Left ventricle myocardium inferior (tissue), 1 donor: ENCODE data around the gene SEMA3D. TPM values are rescaled to one million over a fixed set of nuclear protein-coding genes. Genes with fewer than 3 reads are reported as not detected.
A peak's percentile ranks its signal among the peaks of the same experiment; 100 is the strongest.

ENCODE experiments used
- DNase-seq: peaks from one replicate; pipeline ENCODE4 v3.0.0-alpha.2; 2020
- H3K27ac ChIP-seq: fragments of 200-600 bp; replicated peaks from 2 replicates; pipeline ENCODE4 v1.8.0; 2021
- H3K27me3 ChIP-seq: fragments of 200-600 bp; 2 replicates; pipeline ENCODE4 v1.8.0; 2021; ENCODE audit warnings: low read depth
- H3K36me3 ChIP-seq: fragments of 200-600 bp; 2 replicates; pipeline ENCODE4 v1.8.0; 2021
- H3K4me1 ChIP-seq: fragments of 200-600 bp; 2 replicates; pipeline ENCODE4 v1.8.0; 2021
- H3K4me3 ChIP-seq: fragments of 200-600 bp; 2 replicates; pipeline ENCODE4 v1.8.0; 2021; ENCODE audit warnings: mild to moderate bottlenecking, moderate library complexity
- H3K9me3 ChIP-seq: fragments of 200-600 bp; replicated peaks from 2 replicates; pipeline ENCODE4 v1.8.0; 2021
- intact Hi-C: fragments of 100-400 bp; cut with micrococcal nuclease; formaldehyde crosslinking; loops from one replicate; pipeline ENCODE4 v1.11.0; 2022
- total RNA-seq: library from RNA; stranded (reverse); fragmentation: NEBNext Ultra II Directional; extraction: Animal tissue kit (Norgen Biotek cat#: 25700); gene quantifications from one replicate; pipeline ENCODE4 v1.2.1, GENCODE V29; 2021
- TF ChIP-seq, protein P1 (sequence below): fragments of 200-600 bp; IDR thresholded peaks from 2 replicates; pipeline ENCODE4 v1.8.0; 2021; ENCODE audit warnings: antibody characterized with exemption, mild to moderate bottlenecking, borderline replicate concordance
- donor health status: DM: no; HTN: yes; CAD: no; lungs with severe emphysema.

SEMA3D gene
- total RNA-seq, 1 donor from 2014 or later, result 1.8 TPM

DNA sequence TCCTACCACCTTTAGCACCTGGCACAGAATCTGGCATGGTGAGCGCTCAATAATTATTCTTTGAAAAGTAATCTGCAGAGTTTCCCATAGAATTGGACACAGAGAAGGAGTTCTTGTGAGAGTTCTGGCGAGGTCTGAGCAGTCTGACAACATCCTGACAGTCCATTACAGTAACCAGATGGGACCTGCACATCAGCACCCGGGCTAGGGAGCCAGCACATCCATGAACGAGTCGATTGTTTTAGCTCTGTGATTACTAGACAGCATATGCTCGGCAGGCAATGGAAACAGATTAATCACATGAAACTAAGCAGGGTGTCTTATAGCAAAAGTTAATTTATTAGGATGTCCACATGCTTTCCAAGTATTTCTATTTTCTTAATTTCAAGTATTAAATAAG is 96.7 kb downstream of the SEMA3D start:
- H3K4me3 ChIP-seq, result no peak overlapping the region
- no peaks in the 10 kb centered on the region for H3K27me3 ChIP-seq
- DNase-seq, result peak; percentile 19
- intact Hi-C loops, result no loop called here
- no peaks in the 10 kb centered on the region for H3K36me3 ChIP-seq
- H3K27ac ChIP-seq, result no peak overlapping the region
- H3K9me3 ChIP-seq, result no peaks in the 10 kb centered on the region
- H3K4me1 ChIP-seq, result peaks cover 10% of the 10 kb centered on the region
- TF ChIP-seq, protein P1, sequence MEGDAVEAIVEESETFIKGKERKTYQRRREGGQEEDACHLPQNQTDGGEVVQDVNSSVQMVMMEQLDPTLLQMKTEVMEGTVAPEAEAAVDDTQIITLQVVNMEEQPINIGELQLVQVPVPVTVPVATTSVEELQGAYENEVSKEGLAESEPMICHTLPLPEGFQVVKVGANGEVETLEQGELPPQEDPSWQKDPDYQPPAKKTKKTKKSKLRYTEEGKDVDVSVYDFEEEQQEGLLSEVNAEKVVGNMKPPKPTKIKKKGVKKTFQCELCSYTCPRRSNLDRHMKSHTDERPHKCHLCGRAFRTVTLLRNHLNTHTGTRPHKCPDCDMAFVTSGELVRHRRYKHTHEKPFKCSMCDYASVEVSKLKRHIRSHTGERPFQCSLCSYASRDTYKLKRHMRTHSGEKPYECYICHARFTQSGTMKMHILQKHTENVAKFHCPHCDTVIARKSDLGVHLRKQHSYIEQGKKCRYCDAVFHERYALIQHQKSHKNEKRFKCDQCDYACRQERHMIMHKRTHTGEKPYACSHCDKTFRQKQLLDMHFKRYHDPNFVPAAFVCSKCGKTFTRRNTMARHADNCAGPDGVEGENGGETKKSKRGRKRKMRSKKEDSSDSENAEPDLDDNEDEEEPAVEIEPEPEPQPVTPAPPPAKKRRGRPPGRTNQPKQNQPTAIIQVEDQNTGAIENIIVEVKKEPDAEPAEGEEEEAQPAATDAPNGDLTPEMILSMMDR, result no peak

DNA sequence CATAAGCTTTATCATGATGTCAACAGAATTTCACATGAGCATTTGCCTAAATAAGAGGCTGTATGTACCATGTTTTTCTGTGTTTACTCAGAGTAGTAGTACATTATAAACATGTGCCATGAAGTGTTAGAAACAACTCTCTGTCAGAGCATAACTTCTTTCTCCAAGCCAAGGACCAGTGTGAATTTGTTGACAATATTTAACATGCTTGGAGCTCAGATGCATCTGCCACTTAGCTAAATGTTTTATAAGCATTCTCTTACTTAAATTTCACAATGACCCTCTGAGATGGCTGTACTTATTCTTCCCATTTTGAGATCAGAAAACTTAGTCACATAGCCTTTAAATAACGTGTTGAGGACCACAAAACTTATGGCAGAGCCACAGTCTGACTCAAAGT is 105.0 kb downstream of the SEMA3D start:
- DNase-seq, result no peak
- intact Hi-C loops, result no loop called here
- H3K27me3 ChIP-seq, result no peaks in the 10 kb centered on the region
- TF ChIP-seq, protein P1, result no peak
- H3K4me3 ChIP-seq, result no peak overlapping the region
- no peaks in the 10 kb centered on the region for H3K9me3 ChIP-seq
- no peaks in the 10 kb centered on the region for H3K36me3 ChIP-seq
- no peaks in the 10 kb centered on the region for H3K4me1 ChIP-seq
- no peak overlapping the region for H3K27ac ChIP-seq

DNA sequence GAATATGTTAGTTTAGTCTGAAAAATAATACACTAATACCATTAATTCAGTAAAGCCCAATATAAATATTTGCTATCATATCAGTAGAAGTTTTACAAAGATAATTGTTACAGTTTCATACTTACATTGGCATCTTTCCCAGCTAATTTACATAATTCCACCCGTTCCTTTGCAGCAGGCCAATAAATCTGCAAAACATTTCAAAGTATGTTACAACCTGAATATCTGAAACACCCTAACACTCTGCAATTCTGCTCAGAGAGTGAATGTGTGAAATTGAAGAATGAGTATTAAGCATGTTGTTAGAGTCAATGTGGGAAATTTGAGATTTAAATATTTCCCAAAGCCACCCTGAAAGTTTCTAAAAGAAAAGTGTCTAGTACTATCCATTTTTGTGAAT is 105.5 kb downstream of the SEMA3D start:
- Histone ChIP-seq H3K27me3 (no peaks in the 10 kb centered on the region), H3K4me1 (no peaks in the 10 kb centered on the region), H3K36me3 (no peaks in the 10 kb centered on the region), H3K9me3 (no peaks in the 10 kb centered on the region), H3K27ac (no peak overlapping the region), H3K4me3 (no peak overlapping the region)
- intact Hi-C loops, result no loop called here
- no peak for DNase-seq
- TF ChIP-seq, protein P1, result no peak

DNA sequence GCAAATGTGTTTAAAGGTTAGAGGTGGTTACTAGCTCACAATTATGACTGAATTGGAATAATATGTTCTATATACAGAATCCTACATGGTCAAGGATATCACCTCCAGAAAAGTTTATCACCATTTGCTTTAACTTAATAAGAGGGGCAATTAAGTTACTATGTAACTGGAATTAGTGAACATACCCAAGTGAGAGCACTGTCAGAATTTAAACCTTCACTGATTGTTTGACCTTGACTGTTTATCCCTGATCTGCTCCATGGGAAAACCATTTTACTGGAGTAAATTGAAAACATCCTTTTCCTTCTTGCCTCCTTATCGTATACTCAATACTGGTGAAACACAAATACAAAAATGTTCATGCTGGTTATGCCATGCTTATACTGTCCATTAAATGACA is 107.4 kb downstream of the SEMA3D start:
- H3K4me3 ChIP-seq, result no peak overlapping the region
- no peak overlapping the region for H3K27ac ChIP-seq
- intact Hi-C loops, result no loop called here
- H3K4me1 ChIP-seq, result no peaks in the 10 kb centered on the region
- no peaks in the 10 kb centered on the region for H3K36me3 ChIP-seq
- no peaks in the 10 kb centered on the region for H3K9me3 ChIP-seq
- no peaks in the 10 kb centered on the region for H3K27me3 ChIP-seq
- TF ChIP-seq, protein P1, result no peak
- DNase-seq, result no peak

DNA sequence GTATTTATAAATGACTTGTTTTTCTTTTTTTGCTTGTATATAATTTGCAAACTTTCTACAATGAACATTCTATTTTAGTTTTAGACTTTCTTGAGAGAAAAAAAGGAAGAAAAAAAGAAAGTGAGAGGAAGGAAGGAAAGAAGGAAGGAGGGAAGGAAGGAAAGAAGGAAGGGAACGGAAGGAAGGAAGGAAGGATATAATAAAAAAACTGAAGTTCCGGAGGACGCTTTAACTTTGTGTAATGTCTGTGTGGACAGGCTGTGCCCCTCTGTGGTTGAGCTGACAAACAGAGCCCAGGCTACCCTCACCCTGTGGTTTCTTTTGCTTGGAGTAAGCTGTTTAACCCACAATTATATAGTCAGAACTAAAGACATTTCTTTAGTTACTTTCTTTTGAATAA is 108.7 kb downstream of the SEMA3D start:
- Histone ChIP-seq H3K27me3 (no peaks in the 10 kb centered on the region), H3K27ac (no peak overlapping the region), H3K9me3 (no peaks in the 10 kb centered on the region), H3K4me3 (no peak overlapping the region), H3K4me1 (no peaks in the 10 kb centered on the region), H3K36me3 (no peaks in the 10 kb centered on the region)
- no peak for DNase-seq
- intact Hi-C loops, result no loop called here
- TF ChIP-seq, protein P1, result no peak

DNA sequence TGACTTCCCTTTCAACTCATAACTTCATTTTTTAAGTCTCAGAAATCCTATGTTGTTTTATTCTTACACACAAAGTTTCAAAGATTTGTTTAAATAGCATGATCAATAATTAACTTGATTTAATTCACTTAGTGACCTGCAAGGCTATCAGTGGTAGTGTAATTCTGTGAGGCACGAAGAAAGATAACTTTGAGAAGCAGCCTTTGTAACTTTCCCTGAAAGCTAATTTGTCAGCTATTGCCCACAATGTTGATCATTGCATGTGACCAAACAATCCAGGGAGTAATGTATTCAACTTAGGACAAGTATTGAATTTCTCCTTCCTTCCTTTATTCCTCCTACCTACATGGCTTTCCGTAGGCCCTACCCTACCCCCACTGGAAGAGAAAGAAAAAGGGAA is 111.0 kb downstream of the SEMA3D start:
- DNase-seq, result no peak
- H3K9me3 ChIP-seq, result no peaks in the 10 kb centered on the region

More for the DNA sequence above, 111.0 kb downstream of the SEMA3D start:
- intact Hi-C loops, result no loop called here
- no peaks in the 10 kb centered on the region for H3K4me1 ChIP-seq
- TF ChIP-seq, protein P1, result no peak
- H3K27ac ChIP-seq, result no peak overlapping the region
- H3K27me3 ChIP-seq, result no peaks in the 10 kb centered on the region
- H3K36me3 ChIP-seq, result no peaks in the 10 kb centered on the region
- no peak overlapping the region for H3K4me3 ChIP-seq
